HG03103 (cell line): ENCODE data around the gene ASAP3.

Experiments used
- ATAC-seq: cut with Tn5 transposase; IDR thresholded peaks from one replicate; pipeline ENCODE4 v1.9.1; 2021; ENCODE audit warnings: low read depth; ENCODE audit not compliant: unreplicated experiment

ASAP3 gene

GRCh38 chr1:23452011-23452411 is 32.0 kb downstream of the ASAP3 start:
- no peak for ATAC-seq

DNA sequence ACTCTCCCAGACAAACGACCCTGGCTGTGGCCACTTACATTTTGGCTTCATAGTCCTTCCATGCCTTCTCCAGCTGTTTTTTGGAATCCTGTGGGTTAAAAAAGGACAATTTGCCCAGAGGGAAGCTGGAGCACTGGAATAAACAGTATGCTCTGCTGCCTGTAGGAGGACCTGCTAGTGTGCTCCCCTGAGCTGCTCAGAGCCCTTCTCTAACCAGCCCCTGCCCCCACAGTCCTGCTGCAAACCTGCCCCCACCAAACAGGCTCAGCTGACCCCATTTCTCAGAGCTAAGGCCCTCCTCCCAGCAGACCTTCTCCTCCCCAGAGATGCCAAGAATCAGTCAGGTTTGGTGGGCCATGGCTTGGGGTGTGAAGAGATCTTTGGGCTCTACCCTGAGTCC is 32.5 kb downstream of the ASAP3 start:
- no peak for ATAC-seq

- ATAC-seq: no peak
Observed at GRCh38 chr1:23450894-23451293, 33.1 kb downstream of the ASAP3 start.

GRCh38 chr1:23449958-23450357 is 34.0 kb downstream of the ASAP3 start:
- ATAC-seq: no peak

DNA sequence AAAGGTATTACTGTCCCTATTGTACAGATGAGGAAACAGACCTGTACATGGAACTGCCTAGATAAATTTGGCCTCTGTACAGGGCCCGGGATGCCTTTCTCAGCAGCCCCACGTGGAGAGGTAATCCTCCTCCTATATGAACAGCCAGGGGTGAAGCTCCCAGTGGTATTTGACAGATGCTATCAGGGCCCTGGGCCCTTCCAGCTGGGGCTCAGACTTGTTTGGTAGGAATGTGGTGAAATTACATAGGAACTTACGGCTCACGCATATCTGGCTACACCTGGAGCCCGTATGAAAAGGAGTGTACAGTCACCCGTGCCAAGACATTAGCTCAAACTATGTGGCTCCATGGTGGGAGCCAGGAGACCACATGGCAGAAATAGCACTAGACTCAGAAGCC is 34.7 kb downstream of the ASAP3 start:
- ATAC-seq: no peak

DNA sequence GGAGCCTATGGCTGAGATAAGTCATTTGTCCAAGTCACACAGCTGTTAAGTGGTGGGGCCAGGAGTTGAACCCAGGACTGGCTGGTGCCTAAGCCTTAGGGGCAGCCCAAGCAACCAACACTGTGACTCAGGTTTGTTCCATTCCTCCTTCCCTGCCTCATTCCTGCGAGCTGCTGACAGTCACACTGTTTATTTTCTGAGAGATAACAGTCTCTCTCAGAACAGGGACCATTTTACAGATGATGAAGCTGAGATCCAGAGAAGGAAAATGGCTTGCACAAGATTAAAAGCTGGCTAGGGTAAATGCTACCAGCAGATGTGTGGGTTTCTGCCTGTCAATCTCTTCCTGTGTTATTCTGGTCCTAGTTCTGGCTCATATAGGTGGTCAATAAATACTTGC is 35.1 kb downstream of the ASAP3 start:
- ATAC-seq: no peak

DNA sequence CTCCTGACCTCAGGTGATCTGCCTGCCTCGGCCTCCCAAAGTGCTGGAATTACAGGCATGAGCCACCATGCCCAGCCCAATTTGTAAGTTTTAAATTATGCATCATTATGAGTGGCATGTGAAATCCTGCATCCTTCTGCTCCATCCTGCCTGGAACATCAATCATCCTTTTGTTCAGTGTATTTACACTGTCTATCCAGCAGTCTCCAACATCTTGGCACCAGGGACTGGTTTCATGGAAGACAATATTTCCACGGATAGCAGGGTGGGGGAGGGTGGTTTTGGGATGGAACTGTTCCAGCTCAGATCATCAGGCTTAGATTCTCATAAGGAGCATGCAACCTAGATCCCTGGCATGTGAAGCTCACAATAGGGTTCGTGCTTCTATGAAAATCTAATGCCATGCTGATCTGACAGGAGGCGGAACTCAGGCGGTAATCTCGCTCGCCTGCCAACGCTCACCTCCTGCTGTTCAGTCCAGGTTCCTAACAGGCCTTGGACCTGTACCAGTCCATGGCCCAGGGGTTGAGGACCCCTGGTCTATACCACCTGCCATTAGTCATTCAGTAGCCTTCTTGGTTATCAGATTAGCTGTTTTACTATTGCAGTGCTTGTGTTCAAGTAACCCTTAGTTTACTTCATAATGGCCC is 37.2 kb downstream of the ASAP3 start:
- ATAC-seq: no peak

GRCh38 chr1:23444596-23445390 is 39.2 kb downstream of the ASAP3 start:
- no peak for ATAC-seq

DNA sequence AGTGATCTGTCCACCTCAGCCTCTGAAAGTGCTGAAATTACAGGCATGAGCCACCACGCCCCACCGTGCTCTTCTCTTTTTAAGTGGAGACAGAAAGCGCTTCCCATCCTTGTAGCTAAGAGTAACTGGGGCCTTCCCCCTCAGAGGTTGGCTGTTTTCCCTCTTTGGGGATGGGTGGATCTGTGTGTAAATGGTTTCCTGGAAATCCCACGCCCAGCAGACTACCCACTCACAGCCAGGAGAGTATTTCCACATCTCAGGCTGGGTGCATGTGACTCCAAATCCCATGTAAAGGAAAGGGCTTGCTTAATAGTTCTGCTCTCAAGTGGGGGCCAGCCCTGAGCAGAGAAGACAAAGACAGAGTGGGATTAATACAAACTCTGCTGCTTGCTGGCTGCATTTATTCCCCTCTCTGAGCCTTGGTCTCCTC is 39.9 kb downstream of the ASAP3 start:
- ATAC-seq: no peak

- no peak for ATAC-seq
Observed at GRCh38 chr1:23442751-23443150, 41.2 kb downstream of the ASAP3 start.

DNA sequence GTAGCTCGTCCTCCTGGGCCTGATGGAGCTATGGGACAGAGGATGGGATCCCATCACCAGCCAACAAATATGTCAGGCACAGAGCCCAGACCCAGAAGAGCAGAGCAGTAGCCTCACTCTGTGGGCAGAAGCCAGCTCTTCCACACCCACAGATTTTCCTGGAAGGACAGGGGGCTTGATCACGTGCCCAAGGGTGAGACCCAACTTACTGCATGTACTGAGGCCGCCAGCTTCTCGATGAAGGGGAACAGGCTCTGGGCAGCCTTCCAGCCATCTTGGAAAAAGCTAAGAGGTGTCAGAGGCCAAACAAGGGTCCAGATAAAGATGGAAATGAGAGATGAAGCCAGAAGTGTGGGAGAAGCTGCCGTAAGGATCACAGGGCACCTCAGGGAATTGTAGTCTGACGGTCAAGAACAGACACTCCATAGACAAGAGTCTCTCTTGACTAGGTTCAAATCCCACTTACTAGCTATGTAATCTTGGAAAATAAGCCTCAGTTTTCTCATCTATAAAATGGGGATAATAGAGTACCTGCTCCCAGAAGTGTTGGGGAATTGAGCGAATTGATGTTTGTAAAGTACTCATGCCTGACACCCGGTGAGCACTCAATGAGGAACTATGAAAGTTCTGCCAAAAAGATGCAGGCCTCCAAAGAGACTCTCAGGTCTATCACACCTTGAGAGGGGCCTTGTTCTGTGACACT is 42.4 kb downstream of the ASAP3 start:
- ATAC-seq: no peak

DNA sequence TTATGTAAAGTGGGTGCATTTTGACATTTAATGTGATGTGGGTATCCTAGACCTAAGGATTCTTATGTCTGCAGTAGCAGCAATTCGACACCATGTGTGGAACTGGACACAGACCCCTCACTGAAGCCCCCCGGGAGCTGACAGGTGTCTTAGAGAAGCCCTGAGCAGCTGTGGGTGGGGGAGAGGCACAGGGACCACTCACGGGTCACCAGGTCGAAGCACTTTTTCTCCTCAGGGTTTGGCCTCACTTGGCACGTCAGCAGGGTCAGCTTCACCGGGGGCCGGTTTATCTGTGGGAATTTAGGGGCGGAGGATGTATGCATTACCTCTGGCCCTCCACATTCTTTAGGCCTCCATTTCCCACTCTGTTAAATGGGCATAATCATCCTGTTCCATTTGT is 45.4 kb downstream of the ASAP3 start:
- no peak for ATAC-seq

GRCh38 chr1:23437355-23437664 is 46.7 kb downstream of the ASAP3 start:
- no peak for ATAC-seq

DNA sequence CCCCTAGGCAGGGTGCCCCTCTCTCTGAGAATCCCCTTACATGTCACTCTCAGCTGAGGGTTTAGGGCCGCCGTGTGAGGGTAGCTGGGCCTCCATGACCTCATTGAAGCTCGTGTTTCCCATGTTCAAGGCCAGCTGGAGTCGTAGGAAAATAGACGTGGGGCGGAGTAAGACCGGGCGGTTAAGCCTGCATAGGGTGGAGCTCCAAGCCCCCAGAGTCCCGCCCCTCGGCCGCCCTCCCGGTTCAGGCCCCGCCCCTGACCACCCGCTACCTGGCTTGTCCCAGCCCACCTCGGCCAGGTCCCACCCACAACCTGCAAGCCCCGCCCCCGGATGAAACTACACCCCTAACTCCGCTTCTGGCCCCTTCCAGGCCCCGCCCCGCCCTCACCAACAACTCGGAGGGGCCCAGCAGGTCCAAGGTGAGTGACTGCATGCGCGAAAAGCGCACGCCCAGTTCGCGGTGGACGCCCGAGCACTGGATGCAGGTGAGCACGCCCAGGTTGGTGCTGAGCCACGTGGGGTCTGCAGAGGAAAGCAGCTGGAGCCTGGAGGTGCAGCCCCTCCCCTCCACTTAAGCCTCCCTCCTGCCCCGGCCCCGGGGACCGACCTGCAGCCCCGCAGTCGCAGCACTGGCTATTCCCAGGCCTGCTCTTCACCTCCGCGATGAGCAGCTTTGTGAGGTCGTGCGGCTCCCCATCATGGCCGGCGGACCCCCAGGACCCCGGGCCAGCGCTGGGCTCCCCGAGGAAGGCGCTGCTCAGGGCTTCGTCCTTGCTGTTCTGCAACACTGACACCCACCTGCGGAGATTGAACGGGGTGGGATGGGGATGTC is 47.2 kb downstream of the ASAP3 start:
- no peak for ATAC-seq

DNA sequence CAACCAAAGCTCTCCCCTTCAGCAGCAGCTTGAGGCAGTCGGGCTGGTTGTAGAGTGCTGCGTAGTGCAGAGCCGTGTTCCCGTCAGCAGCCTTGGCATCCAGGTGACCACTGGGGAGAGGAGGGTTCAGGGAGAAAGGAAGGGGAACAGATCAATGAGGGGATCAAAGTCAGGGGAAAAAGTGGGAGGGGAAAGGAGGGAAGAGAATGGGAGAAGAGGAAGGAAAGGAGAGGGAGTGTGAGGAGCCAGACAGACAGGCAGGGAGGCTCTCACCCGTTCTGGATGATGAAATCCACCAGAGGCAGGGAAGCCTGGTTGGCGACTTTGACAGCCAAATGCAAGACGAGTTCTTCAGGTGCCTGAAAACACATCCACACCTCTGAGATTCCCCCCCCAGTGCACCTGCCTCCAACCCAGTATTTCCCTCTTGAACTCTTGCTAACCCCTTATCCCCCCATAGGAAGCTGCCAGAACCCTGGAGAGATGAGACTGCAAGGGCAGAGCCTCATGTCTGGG is 49.7 kb downstream of the ASAP3 start:
- no peak for ATAC-seq

DNA sequence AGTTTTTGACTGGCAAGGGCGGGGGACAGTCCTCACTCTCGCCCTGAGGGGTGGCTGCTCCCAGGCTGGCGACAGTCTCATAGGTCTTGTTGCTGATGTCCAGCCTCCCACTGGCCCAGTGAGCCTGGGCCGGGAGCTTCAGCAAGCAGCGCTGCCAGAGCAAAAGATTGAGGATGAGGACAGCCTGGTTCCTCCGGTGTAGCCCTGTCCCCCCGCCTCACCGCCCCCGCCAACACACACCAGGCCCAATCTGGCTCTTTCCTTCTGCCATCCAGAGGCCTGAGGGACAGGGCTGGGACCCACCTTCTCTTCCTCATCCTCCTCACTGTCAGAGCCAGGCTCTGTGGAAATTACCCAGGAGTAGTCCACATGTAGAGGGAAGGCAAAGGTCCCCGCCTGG is 50.9 kb downstream of the ASAP3 start:
- ATAC-seq: no peak

DNA sequence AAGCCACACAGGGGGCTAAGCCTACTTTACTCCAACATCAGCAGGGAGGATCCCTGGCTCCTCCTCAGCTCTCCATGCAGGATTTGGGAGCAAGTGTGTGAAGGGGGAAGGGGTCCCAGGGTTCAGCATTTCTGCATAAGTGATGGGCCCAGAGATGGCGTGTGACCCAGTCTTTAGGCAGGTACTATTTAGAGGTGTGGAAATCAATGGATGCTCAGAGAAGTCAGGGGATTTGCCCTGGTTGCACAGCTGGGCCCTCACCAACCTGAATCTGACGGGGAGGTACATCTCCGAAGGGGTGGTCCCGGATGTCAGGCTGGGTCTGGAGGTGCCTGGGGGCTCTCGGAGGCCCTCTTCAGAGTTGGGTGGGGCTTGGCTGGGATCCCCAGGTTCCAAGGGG is 52.5 kb downstream of the ASAP3 start:
- no peak for ATAC-seq

- no peak for ATAC-seq
Observed at GRCh38 chr1:23430803-23431202, 53.2 kb downstream of the ASAP3 start.

DNA sequence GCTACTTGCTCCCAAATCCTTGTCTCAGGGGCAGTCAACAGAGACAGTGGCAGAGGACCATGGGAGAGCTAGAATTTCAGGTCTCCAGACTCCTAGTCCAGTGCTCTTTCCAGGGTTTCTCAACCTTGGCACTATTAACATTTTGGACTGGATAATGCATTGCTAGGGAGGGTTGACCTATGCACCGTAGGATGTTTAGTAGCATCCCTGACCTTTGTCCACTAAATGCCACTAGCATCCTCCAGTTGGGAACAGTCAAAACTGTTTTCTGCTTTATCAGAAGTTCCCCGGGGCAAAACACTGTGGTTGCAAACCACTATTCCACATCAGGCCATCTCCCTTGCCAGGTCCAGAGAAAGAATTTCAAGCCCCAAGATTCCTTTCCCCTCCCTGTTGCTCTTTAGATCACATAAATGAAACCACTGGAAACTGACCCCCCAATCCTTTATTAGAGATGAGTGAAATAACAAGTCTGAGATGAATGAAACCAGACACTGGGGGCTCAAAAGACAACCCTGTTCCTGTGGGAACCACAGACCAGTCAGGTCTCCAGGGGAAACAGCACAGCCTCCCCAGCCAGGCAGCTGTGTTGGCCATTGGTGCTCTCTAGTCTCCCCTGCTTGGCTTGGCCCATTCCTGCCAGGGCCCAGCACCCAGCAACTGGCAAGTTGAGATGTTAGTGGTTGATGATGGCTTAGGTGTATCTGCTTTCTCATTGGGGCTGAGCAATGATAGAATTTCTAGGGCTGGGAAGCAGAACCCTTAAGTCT is 55.7 kb downstream of the ASAP3 start:
- no peak for ATAC-seq

- ATAC-seq: no peak
Observed at GRCh38 chr1:23427550-23427949, 56.4 kb downstream of the ASAP3 start.
